NCI-H1436 (cell line): ENCODE data around the gene FYN.

ENCODE experiments used
- DNase-seq: peaks from one replicate; lab custom pipeline; 2025; lab: John Stamatoyannopoulos, UW

FYN gene

DNA sequence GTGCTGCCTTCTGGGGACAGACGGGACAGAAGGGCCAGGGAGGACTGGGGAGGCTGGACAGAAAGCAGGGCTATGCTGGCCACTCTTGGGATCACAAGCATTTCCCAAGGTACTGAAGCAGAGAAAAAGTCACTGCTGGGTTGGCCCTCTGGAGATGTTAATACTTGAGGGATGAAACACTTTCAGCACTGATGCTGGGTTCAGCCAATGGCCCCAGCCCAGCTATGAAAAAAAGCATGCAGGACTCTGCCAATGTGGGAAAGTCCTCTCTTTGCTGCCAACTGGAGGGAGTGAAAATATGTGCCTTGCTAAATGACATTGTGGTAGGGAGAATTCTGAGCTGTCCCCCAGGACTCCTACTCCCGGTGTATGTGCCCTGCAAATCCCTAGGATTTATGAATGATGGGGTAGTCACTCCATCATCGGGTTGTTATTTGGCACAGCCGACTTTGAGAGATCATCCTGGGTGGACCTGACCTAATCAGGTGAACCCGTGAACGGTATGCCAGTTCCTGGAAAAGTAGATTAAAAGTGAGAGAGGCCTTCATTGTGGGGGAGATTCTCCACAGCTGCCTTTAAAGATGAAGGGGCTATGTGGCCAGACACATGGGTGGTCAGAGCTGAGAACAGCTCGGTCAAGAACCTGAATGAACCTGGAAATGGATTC, 147.7 kb downstream of the FYN start:
- no peak for DNase-seq

DNA sequence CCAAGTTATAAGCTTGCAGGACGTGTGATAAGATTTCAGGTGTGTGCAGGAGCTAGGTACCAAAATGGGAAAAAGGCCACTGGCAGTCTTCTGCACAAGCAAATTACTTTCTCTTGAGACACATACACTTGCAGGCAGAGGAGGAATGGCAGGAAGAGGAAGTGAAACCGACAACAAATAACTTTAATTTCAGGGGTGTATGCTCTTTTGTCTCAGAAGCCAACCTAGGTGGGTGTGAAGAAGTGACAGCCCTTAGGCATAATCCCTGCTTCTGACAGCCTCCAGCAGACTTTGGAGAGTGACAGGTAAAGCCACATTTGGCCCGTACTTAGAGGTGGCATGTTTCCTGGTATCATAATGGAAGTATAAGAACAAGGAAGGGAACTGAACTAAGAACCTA, 148.7 kb downstream of the FYN start:
- no peak for DNase-seq

GRCh38 chr6:111724039-111724438, 149.2 kb downstream of the FYN start:
- DNase-seq, result no peak

DNA sequence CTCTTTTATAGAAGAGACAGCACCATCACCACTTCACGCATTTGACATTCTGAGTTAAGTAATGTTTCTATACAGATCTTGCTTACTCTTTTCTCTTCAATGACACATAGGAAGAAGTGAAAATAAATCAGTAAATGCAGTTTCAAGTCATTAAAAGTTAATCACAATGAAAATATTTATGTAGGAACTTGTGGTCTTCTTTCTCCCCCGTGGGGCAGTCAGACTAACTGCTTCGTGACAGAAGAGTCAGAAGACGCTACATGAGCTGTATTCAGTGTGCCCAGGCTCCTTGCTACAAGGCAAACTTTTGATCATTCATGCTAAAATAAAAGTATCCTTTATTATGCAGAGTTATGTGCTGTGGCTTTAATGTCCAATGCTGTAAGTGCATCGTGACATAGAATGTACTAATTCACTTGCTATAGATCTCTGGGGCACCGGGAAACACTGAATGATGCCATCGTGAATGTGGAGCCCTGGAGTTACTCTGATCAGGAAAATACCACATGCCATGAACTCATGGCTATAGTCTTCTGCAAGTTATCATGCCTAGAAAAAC, 149.8 kb downstream of the FYN start:
- DNase-seq, result no peak

- no peak for DNase-seq
Observed at GRCh38 chr6:111722179-111722731, 151.0 kb downstream of the FYN start.

DNA sequence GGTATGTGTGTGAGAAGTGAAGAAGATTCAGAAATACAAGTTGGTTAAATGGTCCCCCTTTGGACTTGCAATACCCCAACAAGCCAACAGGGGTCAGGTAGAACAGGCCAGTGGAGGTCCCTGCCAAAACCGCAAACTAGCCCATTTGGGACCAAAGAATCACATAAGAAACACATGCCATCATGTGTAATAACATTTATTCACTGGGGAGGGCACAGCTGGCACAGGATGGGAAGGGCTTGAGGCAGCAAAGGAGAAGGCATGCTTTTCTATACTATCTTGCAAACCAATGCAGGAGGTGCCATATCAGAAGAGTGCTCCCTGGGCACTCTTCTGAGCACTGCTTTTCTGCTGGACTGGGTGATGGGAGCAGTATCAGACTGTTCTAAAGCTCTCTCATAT, 151.5 kb downstream of the FYN start:
- DNase-seq, result no peak

DNA sequence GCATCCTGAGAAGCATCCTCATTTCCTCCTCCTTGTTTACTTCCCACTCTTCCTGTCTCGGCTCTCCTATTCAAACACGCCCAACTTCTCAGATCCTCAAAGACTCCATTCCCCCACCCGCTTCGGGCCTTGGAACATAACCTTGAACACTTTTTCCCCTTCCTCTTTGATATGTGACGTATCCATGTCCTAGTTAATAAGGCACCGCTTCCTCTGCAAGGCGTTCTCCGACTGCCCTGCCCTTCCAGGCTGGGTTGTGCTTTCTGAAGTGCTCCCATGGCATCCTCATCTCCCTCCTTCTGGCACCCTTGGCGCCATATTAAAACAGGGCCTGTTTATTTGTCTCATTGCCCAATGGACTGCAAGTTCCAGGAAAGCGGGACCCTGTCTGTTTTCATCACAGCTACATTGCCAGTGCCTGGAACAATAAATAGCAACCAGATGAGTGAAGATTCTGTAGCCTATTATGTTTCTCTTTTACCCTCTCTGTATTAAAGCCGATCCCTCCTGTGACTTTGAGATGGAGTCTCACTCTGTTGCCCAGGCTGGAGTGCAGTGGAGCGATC, 152.2 kb downstream of the FYN start:
- no peak for DNase-seq

GRCh38 chr6:111718990-111719389, 154.3 kb downstream of the FYN start:
- DNase-seq, result no peak

- DNase-seq, result no peak
Observed at GRCh38 chr6:111718326-111718725, 154.9 kb downstream of the FYN start.

DNA sequence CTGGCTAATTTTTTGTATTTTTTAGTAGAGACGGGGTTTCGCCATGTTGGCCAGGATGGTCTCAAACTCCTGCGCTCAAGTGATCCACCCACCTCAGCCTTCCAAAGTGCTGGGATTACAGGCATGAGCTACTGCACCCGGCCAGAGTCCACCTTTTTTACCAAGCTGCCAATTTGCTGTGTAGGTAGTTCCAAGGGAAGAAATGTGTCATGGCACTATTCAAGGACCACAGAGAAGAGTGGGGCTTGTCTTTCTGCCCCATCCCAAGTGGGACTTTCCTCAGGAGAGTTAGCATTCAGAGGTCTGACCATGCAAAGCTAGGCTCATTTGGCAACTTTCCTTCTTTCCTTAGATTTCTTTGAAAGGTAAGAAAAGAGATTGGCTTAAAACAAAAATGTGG, 155.6 kb downstream of the FYN start:
- no peak for DNase-seq

DNA sequence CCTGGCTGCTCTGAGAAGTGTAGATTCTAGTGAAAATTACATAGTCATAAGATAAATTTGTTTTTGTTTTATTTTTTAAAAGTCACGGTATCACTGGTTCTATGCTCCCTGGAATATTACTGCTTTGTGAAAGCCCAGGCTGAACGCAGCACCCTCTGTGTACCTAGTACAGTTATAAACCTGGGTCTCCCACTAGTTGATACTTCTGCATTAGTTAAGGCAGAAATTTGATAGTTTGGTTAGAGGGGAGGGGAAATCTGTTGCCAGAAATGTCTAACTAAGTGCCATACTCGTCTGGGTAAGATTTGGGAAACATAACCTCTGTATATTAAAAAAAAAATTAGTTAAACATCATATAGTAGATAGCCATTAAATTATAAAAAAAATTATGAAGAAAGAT, 156.9 kb downstream of the FYN start:
- DNase-seq, result no peak

DNA sequence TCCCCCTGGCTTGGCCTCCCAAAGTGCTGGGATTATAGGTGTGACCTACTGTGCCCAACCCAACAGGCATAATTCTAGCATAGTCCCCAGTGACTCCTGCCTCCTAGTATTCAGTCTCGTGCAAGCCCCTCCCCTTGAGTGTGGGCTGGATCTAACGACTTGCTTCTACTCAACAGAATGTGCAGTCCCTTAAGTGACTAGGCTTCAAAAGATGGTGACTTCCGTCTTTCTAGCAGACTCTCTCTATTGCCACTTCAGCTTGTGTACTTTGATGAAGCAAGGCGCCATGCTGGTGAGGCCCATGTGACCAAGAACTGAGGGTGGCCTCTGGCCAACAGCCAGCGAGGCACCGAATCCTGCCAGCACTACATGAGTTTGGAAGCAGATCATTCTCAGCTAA, 157.9 kb downstream of the FYN start:
- peak; percentile 83 for DNase-seq

GRCh38 chr6:111714416-111715270, 158.6 kb downstream of the FYN start:
- peak; percentile 39 for DNase-seq

DNA sequence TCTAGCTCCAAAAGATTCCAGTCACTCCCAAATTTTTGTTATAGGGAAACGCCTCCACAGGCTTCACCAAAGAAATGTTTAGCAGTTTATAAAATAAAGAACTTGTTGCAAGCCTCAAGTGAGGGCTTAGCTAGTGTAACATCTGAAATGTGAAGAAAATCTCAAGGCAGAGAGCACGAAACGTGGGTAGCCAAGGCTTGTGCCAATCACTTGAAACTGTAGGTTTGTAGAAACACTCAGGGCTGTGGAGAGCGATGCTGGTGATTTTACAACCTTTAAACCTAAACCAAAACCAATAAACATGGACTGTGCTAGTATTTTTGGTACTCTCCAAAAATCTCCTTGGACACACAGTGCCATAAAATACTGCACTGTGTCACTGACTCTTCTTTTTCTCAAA, 159.4 kb downstream of the FYN start:
- no peak for DNase-seq

- DNase-seq, result no peak
Observed at GRCh38 chr6:111713236-111713635, 160.0 kb downstream of the FYN start.

GRCh38 chr6:111711984-111712752, 161.1 kb downstream of the FYN start:
- DNase-seq, result no peak

DNA sequence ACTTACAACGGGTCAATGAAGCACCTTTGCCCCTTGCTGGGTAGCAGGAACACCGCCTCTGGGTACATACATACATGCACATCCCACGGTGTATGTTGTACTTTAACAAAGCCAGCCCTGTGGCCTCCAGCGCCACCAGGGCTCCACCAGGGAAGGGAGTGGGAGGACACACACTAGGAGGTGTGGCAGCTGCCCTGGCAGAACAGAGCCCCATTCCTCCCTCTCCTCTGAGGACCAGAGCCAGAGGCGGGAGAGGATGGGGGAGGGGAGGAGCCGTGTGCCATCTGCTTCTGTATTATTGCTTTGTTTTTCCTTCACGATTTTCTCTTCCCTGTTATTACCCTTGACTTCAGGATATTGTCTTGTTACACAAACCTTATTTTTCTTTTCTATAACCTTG, 161.8 kb downstream of the FYN start:
- DNase-seq, result peak; percentile 35

GRCh38 chr6:111710911-111711310, 162.3 kb downstream of the FYN start:
- no peak for DNase-seq

DNA sequence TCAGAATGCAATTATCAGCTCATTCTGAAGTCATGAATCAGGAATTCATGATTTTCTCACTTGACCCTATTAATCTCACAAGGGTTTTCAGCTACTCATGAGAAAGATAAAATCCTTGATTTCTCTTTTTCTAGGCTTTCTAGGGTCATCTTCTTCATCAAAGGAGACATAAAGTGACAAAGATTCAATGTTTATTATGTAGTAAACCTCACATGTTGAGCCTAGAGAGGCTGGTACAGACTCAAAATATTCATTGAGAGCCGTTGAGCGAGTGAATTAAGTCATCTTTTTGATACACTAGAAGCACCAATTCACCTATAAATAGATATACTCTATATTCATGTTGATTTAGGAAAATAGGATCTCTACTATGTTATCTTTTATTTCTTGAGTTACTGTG, 162.8 kb downstream of the FYN start:
- DNase-seq, result no peak

- peak; percentile 75 for DNase-seq
Observed at GRCh38 chr6:111709615-111710398, 163.4 kb downstream of the FYN start.

DNA sequence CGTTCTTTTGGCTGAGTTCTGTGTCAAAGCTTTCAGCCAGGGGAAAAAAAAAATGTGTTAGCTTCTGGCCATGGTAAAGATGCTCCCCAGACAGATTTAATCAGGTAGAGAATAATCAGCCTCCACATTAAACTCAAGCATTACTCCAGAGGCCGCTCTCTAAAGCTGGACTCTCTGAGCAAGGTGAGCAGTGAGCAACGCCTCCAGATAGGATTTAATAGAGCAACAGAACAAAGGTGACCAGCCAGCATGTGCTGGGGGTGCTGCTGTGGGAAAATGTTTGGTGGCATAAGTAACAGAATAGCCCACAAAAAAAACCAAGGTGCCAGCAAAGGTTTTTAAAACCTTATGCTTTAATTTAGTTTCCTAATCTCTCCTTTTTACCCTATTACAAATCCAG, 164.1 kb downstream of the FYN start:
- DNase-seq, result no peak
